HUDEP-2 (cell line): ENCODE results near the gene FEZ2.

Experiments
- DNase-seq, 76 experiments: peaks; one replicate each; lab custom pipeline; 2025; ENCODE audit not compliant: unreplicated experiment in 76 of 76; lab: John Stamatoyannopoulos, UW

Gene FEZ2

GRCh38 chr2:36534275-36534799, 63.6 kb downstream of the FEZ2 start:
- DNase-seq, result no peak

DNA sequence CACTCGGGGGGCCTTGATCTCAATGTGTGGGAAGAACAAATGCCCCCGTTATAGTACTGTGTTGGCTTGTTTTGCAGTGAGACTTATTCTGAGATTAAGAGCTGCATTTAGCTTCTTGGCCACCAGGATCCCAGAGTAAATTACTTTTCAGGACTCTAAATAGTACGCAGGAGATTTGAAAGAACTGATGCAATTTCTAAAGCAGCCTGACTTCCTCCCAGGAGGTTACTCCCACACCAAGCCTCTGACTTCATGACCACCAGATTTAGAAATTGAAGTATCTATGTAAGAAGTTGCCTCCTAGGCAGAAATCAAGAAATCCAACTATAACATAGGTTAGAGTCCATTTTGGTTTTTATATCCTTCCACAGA, 67.0 kb downstream of the FEZ2 start:
- no peak for DNase-seq

- DNase-seq, result no peak
These were observed 67.6 kb downstream of the FEZ2 start for GRCh38 chr2:36530178-36530982.

- DNase-seq, result no peak
These were observed 69.1 kb downstream of the FEZ2 start for GRCh38 chr2:36528766-36529392.

- DNase-seq, result no peak
These were observed 69.7 kb downstream of the FEZ2 start for GRCh38 chr2:36528274-36528673.

- DNase-seq, result no peak
These were observed 71.7 kb downstream of the FEZ2 start for GRCh38 chr2:36526226-36526625.

DNA sequence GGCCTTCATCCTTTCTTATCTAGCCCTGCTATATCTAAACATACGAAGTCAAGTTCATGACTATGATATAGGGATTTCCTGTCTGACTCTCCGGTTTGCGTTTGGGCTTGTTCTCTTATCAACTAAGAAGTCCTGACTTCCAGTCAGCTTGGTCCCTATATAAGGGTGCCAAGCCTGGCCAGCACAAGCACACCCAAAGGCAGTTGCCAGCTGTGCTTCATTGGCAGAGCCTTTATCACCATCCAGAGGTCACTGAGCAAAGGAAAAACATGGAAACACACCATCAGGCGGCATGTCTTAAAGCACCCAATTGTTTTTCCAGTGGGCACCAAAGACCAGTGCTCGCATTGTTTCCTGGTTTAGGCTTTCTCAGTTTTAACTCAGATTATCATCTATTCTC, 72.7 kb downstream of the FEZ2 start:
- peak in 4 of 76 experiments; percentile 3 to 10 (median 8) for DNase-seq

DNA sequence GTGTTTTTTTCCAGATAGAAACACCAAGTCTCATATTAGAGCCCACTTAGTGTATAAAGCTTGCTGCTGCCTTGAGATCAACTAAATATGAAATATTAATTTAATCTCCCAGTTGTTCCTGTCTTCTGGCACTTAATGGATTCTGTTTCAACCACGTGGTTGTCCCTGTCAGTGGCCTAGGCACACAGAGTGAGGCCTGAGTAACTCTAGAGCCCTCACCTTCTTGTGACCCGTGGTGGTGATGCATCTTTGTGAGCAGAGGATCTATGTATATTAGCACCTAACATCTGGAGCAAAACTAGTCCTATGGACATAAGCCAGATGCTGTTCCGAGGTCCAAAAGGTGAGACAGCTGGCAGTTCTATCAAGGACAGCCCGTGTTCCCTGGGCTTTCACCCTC, 74.8 kb downstream of the FEZ2 start:
- no peak for DNase-seq

GRCh38 chr2:36520431-36520830, 77.5 kb downstream of the FEZ2 start:
- no peak for DNase-seq

DNA sequence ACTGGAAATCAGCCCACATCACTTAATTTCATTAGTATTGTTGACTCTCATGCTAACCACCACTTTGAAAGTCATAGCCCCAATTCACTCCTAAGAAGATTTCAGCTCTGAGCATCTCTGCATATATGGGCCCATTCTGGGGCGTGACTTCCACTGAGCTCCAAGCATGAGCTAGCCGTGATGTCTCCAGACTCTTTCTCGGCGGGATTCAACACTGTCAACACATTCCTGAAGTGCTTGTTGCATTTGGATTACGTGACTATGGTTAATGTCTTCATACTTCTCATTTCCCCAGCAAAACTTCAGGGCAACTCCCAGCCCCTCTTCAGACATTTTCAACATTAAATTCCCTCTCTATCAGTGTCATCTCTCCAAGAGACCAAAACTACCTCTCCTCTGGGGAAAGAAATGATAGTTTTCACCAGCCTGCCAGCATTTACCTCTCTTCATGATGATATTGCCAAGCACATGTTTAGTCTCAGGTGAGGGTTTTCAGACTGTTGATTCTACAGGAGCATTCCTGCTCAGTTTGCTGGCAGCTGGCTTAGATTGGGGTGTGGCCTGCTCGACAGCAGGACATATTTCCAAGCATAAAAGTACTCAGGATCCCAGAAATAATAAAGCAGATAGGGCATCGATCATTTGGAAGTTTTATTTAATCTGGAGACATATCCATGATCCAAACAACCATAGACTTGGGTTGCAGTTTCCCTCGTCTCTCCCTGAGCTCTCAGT, 81.7 kb downstream of the FEZ2 start:
- DNase-seq, result no peak

GRCh38 chr2:36515538-36515937, 82.4 kb downstream of the FEZ2 start:
- DNase-seq, result no peak

- DNase-seq, result no peak
These were observed 84.3 kb downstream of the FEZ2 start for GRCh38 chr2:36513661-36514060.

- DNase-seq, result no peak
These were observed 85.3 kb downstream of the FEZ2 start for GRCh38 chr2:36512705-36513104.

DNA sequence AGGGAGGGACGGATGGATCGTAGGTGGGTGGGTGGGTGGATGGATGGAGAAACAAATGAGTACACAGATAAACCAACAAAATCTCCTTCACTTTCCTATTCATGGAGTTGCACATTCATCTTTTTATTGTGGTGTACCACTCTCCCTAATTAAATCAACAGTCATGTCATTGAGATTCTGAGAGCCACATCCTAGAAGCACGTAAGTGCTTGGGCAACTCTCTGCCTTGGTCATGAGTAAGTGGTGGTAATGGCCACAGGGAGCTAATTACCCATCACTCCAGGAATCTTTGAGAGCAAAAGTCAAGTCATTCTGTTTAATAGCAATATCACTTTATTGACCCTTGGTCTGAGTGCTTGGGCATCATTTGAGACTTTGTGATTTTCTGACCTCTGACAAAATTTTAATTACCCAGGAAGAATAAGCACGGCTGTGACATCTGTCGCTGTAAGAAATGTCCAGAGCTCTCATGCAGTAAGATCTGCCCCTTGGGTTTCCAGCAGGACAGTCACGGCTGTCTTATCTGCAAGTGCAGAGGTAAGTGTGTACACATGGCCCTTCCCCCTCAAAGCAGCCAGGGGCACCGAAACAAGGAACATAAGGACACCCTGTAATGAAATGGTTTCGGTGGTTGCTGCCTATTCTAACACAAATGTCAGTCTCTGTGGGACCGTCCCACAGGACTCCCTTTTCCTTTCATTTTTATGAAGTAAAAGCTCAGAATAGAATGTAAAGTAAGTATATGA, 85.9 kb downstream of the FEZ2 start:
- peak in 6 of 76 experiments; percentile 1 to 14 (median 7) for DNase-seq

DNA sequence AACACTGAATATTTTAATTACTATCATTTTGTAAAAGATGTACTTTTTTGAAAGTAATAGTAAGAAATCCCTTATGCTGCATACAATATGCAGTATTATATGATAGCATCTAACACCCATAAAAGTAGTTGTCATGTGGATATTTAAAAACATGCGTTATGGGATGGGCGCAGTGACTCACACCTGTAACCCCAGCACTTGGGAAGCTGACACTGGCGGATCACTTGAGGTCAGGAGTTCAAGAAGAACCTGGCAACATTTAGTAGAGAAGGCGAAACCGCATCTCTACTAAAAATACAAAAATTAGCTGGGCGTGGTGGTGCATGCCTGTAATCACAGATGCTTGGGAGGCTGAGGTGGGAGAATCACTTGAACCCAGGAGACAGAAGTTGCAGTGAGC, 88.9 kb downstream of the FEZ2 start:
- DNase-seq, result no peak

GRCh38 chr2:36507408-36507812, 90.6 kb downstream of the FEZ2 start:
- DNase-seq, result peak in 50 of 76 experiments; percentile 4 to 66 (median 35)
